Epithelial cell of prostate (primary cell): ENCODE measurements around the gene NIP7.
A peak's percentile ranks its signal among the peaks of the same experiment; 100 is the strongest.

Experiments used
- DNase-seq: peaks from one replicate; pipeline ENCODE4 v3.0.0-alpha.2; 2011; ENCODE audit warnings: low read depth, low spot score
- H3K27ac ChIP-seq: fragments of 450-650 bp; 2 replicates; pipeline ENCODE4 v1.5.1; 2017; ENCODE audit warnings: mild to moderate bottlenecking

NIP7 gene

GRCh38 chr16:69381231-69381630, 41.7 kb downstream of the NIP7 start:
- DNase-seq = no peak
- H3K27ac ChIP-seq = no peak overlapping the region

DNA sequence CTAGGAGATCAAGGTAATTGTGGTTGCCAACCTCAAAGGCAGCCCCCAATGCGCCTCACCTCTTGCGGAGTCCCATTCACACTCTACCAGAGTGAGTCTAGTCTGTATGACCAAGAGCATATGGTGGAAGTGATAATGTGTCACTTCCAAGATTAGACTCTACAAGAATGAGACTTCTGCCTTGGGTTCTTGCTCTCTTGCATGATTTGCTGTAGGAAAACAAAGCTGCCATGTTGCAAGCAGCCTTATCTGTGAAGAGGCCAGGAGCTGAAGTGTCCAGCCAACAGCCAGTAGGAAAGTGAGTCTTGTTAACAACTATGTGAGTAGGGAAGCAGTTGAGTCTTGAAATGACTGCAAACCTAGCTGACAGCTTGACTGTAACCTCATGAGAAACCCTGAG, 42.8 kb downstream of the NIP7 start:
- no peak overlapping the region for H3K27ac ChIP-seq
- no peak for DNase-seq

- no peak for DNase-seq
- peak overlapping the region; percentile 71 for H3K27ac ChIP-seq
These were observed 45.4 kb downstream of the NIP7 start for GRCh38 chr16:69384974-69385373.

- no peak for DNase-seq
- H3K27ac ChIP-seq = no peak overlapping the region
These were observed 47.0 kb downstream of the NIP7 start for GRCh38 chr16:69386596-69386995.
